ENCODE measurements around the gene OSBPL3.

DNA sequence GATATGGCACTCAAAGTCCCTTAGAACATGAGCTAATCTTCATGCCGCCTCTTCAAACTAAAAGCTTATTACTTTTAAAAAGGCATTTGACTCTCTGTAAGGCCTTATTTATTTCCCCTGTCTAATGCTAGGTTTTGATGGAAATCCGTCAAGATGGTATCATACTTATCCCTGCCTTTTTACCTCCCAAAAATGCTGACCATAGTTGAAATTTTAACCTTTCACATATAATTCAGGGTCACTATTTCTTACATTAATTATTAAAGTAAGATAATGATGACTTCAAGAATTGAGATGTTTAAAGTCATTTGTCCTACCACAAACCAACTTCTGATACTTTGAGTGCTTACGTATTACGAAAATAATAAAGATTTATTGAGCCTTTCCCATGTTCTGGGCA, 12.3 kb upstream of the OSBPL3 start:
- TF ChIP-seq POLR2AphosphoS5 (IDR thresholded peaks at IDR 0.05): no peak
- TF ChIP-seq, protein P1, sequence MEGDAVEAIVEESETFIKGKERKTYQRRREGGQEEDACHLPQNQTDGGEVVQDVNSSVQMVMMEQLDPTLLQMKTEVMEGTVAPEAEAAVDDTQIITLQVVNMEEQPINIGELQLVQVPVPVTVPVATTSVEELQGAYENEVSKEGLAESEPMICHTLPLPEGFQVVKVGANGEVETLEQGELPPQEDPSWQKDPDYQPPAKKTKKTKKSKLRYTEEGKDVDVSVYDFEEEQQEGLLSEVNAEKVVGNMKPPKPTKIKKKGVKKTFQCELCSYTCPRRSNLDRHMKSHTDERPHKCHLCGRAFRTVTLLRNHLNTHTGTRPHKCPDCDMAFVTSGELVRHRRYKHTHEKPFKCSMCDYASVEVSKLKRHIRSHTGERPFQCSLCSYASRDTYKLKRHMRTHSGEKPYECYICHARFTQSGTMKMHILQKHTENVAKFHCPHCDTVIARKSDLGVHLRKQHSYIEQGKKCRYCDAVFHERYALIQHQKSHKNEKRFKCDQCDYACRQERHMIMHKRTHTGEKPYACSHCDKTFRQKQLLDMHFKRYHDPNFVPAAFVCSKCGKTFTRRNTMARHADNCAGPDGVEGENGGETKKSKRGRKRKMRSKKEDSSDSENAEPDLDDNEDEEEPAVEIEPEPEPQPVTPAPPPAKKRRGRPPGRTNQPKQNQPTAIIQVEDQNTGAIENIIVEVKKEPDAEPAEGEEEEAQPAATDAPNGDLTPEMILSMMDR (IDR thresholded peaks at IDR 0.05 in 8 of 11, conservative IDR thresholded peaks at IDR 0.05 in 3 of 11): no peak
